Measurements from ENCODE around the gene SPPL2B. TPM values are rescaled to one million over a fixed set of nuclear protein-coding genes. Genes with fewer than 3 reads are reported as not detected.

The SPPL2B gene
- total RNA-seq, 2 experiments from 2014 or later = 90.6 to 101 TPM

Other genes with a start within 250 kb of the SPPL2B start
- 100 to 1,000 TPM; 190 to 200 TPM for gene MOB3A, start 232.4 kb upstream of the SPPL2B start, total RNA-seq
- 10 to 100 TPM; 16.0 to 17.7 TPM for gene IZUMO4, start 231.8 kb upstream of the SPPL2B start, total RNA-seq
- gene AP3D1, start 177.1 kb upstream of the SPPL2B start, total RNA-seq = 10 to 100 TPM; 92.6 to 96.5 TPM
- gene DOT1L, start 164.8 kb upstream of the SPPL2B start, total RNA-seq = 10 to 100 TPM; 50.1 to 56.2 TPM
- gene PLEKHJ1, start 92.4 kb upstream of the SPPL2B start, total RNA-seq = 10 to 100 TPM; 69.8 to 71.3 TPM
- gene SF3A2, start 91.9 kb upstream of the SPPL2B start, total RNA-seq = 100 to 1,000 TPM; 171 TPM
- 10 to 100 TPM in 1 of 2 experiments, 1 to 10 TPM in 1; 9.7 to 10.4 TPM for gene AMH, start 79.4 kb upstream of the SPPL2B start, total RNA-seq
- 1 to 10 TPM; 1.1 to 1.4 TPM for gene JSRP1, start 72.3 kb upstream of the SPPL2B start, total RNA-seq
- under 1 TPM in 1 of 2 experiments, not detected in 1; 0.14 TPM for gene PEAK3, start 46.5 kb upstream of the SPPL2B start, total RNA-seq
- gene LINGO3, start 20.5 kb upstream of the SPPL2B start, total RNA-seq = under 1 TPM; 0.69 to 0.82 TPM
- 100 to 1,000 TPM; 111 to 125 TPM for gene LSM7, start 98 bp upstream of the SPPL2B start, total RNA-seq
- under 1 TPM in 1 of 2 experiments, not detected in 1; 0.22 TPM for gene TMPRSS9, start 31.6 kb downstream of the SPPL2B start, total RNA-seq
- gene TIMM13, start 98.9 kb downstream of the SPPL2B start, total RNA-seq = 10 to 100 TPM; 46.5 to 48.5 TPM
- 10 to 100 TPM; 74.9 to 83.3 TPM for gene LMNB2, start 128.3 kb downstream of the SPPL2B start, total RNA-seq
- gene GADD45B, start 147.4 kb downstream of the SPPL2B start, total RNA-seq = 10 to 100 TPM; 83.1 to 85.4 TPM

Measured in activated naive CD8-positive, alpha-beta T cell treated with anti-CD3 and anti-CD28 coated beads, Interleukin-2, amount 10 ng/mL, durations not matched to agents 7 days and 5 days (primary cell).